H1 (cell line): ENCODE measurements around the gene GLRX. TPM values are rescaled to one million over a fixed set of nuclear protein-coding genes. Genes with fewer than 3 reads are reported as not detected.
A peak's percentile ranks its signal among the peaks of the same experiment; 100 is the strongest.

Source experiments
- CTCF ChIA-PET: fragments of 300-600 bp; sonication (Branson Sonifier 250); formaldehyde crosslinking; loops from one replicate; lab custom pipeline; 2021; ENCODE audit not compliant: partially characterized antibody; lab: Charles Lee
- POLR2A ChIA-PET: fragments of 300-600 bp; sonication (Branson Sonifier 250); formaldehyde crosslinking; loops from one replicate; lab custom pipeline; 2021; ENCODE audit warnings: inconsistent platforms; ENCODE audit not compliant: partially characterized antibody; lab: Charles Lee
- DNase-seq, 2 experiments: peaks; one replicate each; pipeline versions ENCODE4 v3.0.0 to v3.0.0-alpha.2; 2010 to 2022; ENCODE audit warnings: low spot score in 2 of 2, low read depth in 1 of 2, mixed read lengths in 1 of 2
- FAIRE-seq: peaks from 2 replicates; lab custom pipeline; 2011; peaks lifted over from hg19 to GRCh38; lab: Jason Lieb, UNC
- H2AFZ ChIP-seq: 2 replicates; pipeline ENCODE4 v1.8.1; 2012; ENCODE audit warnings: low read length, inconsistent platforms
- H2AK5ac ChIP-seq: 2 replicates; pipeline ENCODE4 v1.6.1; 2013; ENCODE audit warnings: low read depth, low read length
- H2BK120ac ChIP-seq: replicated peaks from 2 replicates; pipeline ENCODE3; 2013; ENCODE audit warnings: low read depth, low read length, inconsistent platforms
- H2BK12ac ChIP-seq: 2 replicates; pipeline ENCODE4 v1.6.1; 2013; ENCODE audit warnings: low read depth, low read length
- H2BK15ac ChIP-seq: 2 replicates; pipeline ENCODE4 v1.6.1; 2013; ENCODE audit warnings: low read length
- H2BK20ac ChIP-seq: 2 replicates; pipeline ENCODE4 v1.6.1; 2013; ENCODE audit warnings: low read length
- H2BK5ac ChIP-seq: 2 replicates; pipeline ENCODE4 v1.6.1; 2013; ENCODE audit warnings: low read depth, low read length
- H3K14ac ChIP-seq: 2 replicates; pipeline ENCODE4 v1.6.1; 2013; ENCODE audit warnings: inconsistent platforms; ENCODE audit not compliant: insufficient read length
- H3K18ac ChIP-seq: 2 replicates; pipeline ENCODE4 v1.6.1; 2013; ENCODE audit warnings: low read length; ENCODE audit errors: extremely low read depth
- H3K23ac ChIP-seq: 2 replicates; pipeline ENCODE4 v1.6.1; 2013; ENCODE audit warnings: inconsistent platforms; ENCODE audit not compliant: insufficient read length
- H3K23me2 ChIP-seq: 2 replicates; pipeline ENCODE4 v1.6.1; 2013; ENCODE audit warnings: low read depth, low read length
- H3K27ac ChIP-seq: 2 replicates; pipeline ENCODE4 v1.6.1; 2011; ENCODE audit warnings: low read depth, low read length, inconsistent platforms
- H3K27me3 ChIP-seq, 4 experiments: replicated peaks in 1 of 4; 1 replicate in 1 of 4; 2 replicates in 3 of 4; pipeline versions ENCODE4 v1.6.1 to v1.8.1; 2011 to 2013; ENCODE audit warnings: low read length in 3 of 4, mild to moderate bottlenecking in 3 of 4, inconsistent platforms in 2 of 4, mixed read lengths in 2 of 4, moderate library complexity in 1 of 4; ENCODE audit not compliant: control insufficient read depth in 3 of 4, insufficient read depth in 3 of 4; ENCODE audit errors: extremely low read depth in 1 of 4
- H3K36me3 ChIP-seq, 4 experiments: 2 replicates each; pipeline versions ENCODE4 v1.6.1 to v1.8.1; 2011 to 2013; ENCODE audit warnings: mild to moderate bottlenecking in 4 of 4, low read length in 3 of 4, moderate library complexity in 2 of 4, control low read depth in 1 of 4, inconsistent platforms in 1 of 4; ENCODE audit not compliant: insufficient read depth in 4 of 4, control insufficient read depth in 2 of 4
- H3K4ac ChIP-seq: replicated peaks from 2 replicates; pipeline ENCODE3; 2013; ENCODE audit warnings: low read length, low read depth, mixed read lengths, inconsistent platforms; ENCODE audit not compliant: insufficient read length
- H3K4me1 ChIP-seq, 4 experiments: replicated peaks in 1 of 4; 1 replicate in 1 of 4; 2 replicates in 3 of 4; pipeline versions ENCODE4 v1.6.1 to v1.8.1; 2011 to 2013; ENCODE audit warnings: low read length in 3 of 4, inconsistent platforms in 2 of 4, mixed read lengths in 1 of 4; ENCODE audit not compliant: insufficient read depth in 4 of 4, control insufficient read depth in 3 of 4
- H3K4me2 ChIP-seq, 2 experiments: 2 replicates each; pipeline versions ENCODE4 v1.6.1 to v1.8.1; 2011 to 2013; ENCODE audit warnings: low read depth in 2 of 2, low read length in 2 of 2, control low read depth in 1 of 2, inconsistent platforms in 1 of 2, mild to moderate bottlenecking in 1 of 2; ENCODE audit not compliant: insufficient read depth in 1 of 2
- H3K4me3 ChIP-seq, 4 experiments: fragments of 200-600, 300-600 bp in 1 of 4; sonication (generic), shearing (Covaris generic), sonication (Bioruptor Twin) in 1 of 4; 2 replicates each; pipeline versions ENCODE4 v1.5.1 to v1.8.1; 2011 to 2016; ENCODE audit warnings: low read length in 4 of 4, low read depth in 3 of 4, control low read depth in 2 of 4, inconsistent platforms in 2 of 4, mild to moderate bottlenecking in 2 of 4, mixed read lengths in 1 of 4, moderate library complexity in 1 of 4; ENCODE audit not compliant: insufficient read depth in 2 of 4; ENCODE audit errors: extremely low read depth in 1 of 4
- H3K56ac ChIP-seq: replicated peaks from 2 replicates; pipeline ENCODE3; 2013; ENCODE audit warnings: low read depth, mild to moderate bottlenecking, mixed read lengths, low read length, inconsistent platforms; ENCODE audit not compliant: insufficient read length
- H3K79me1 ChIP-seq: 2 replicates; pipeline ENCODE4 v1.6.1; 2013; ENCODE audit warnings: low read depth, low read length, control low read depth
- H3K79me2 ChIP-seq, 2 experiments: 2 replicates each; pipeline versions ENCODE4 v1.6.1 to v1.8.1; 2012 to 2013; ENCODE audit warnings: low read length in 2 of 2, mild to moderate bottlenecking in 2 of 2, inconsistent platforms in 1 of 2; ENCODE audit not compliant: insufficient read depth in 2 of 2, control insufficient read depth in 1 of 2
- H3K9ac ChIP-seq, 4 experiments: replicated peaks in 1 of 4; 1 replicate in 1 of 4; 2 replicates in 3 of 4; pipeline versions ENCODE4 v1.6.1 to v1.8.1; 2011 to 2013; ENCODE audit warnings: low read depth in 3 of 4, low read length in 3 of 4, control low read depth in 2 of 4, mild to moderate bottlenecking in 2 of 4, moderate library complexity in 2 of 4, inconsistent platforms in 1 of 4; ENCODE audit errors: extremely low read depth in 1 of 4
- H3K9me3 ChIP-seq, 2 experiments: 2 replicates each; pipeline versions ENCODE4 v1.6.1 to v1.8.1; 2012 to 2013; ENCODE audit warnings: mild to moderate bottlenecking in 2 of 2, moderate library complexity in 2 of 2, control low read depth in 1 of 2, inconsistent platforms in 1 of 2, low read depth in 1 of 2, low read length in 1 of 2, mixed read lengths in 1 of 2; ENCODE audit not compliant: insufficient read depth in 2 of 2
- H4K20me1 ChIP-seq, 2 experiments: replicated peaks in 1 of 2; 2 replicates each; pipeline versions ENCODE3 to v1.8.1; 2011 to 2013; ENCODE audit warnings: inconsistent platforms in 2 of 2, low read length in 2 of 2, mild to moderate bottlenecking in 1 of 2; ENCODE audit not compliant: insufficient read depth in 2 of 2, control insufficient read depth in 1 of 2
- H4K5ac ChIP-seq: 2 replicates; pipeline ENCODE4 v1.6.1; 2013; ENCODE audit warnings: low read length, low read depth, mixed read lengths, inconsistent platforms; ENCODE audit not compliant: insufficient read length
- H4K8ac ChIP-seq: 2 replicates; pipeline ENCODE4 v1.8.0; 2013; ENCODE audit warnings: mild to moderate bottlenecking, moderate library complexity, low read length, inconsistent platforms; ENCODE audit not compliant: insufficient read depth; ENCODE audit errors: extremely low read depth
- H4K91ac ChIP-seq: replicated peaks from 2 replicates; pipeline ENCODE3; 2013; ENCODE audit warnings: low read length, mixed read lengths, inconsistent platforms; ENCODE audit not compliant: insufficient read length
- BRCA1 ChIP-seq: IDR thresholded peaks from 2 replicates; pipeline ENCODE4 v1.6.1; 2012; ENCODE audit warnings: low read depth, low read length, improper control_type of control experiment
- RAD21 ChIP-seq, 2 experiments: IDR thresholded peaks in 1 of 2; conservative IDR thresholded peaks in 1 of 2; 2 replicates each; pipeline ENCODE4 v1.6.1; 2011; ENCODE audit warnings: low read depth in 2 of 2, low read length in 2 of 2, improper control_type of control experiment in 1 of 2, inconsistent platforms in 1 of 2, mild to moderate bottlenecking in 1 of 2, moderate library complexity in 1 of 2
- TAF1 ChIP-seq: IDR thresholded peaks from 2 replicates; pipeline ENCODE4 v1.6.1; 2011; ENCODE audit warnings: mild to moderate bottlenecking, low read depth, low read length
- WGBS, 2 experiments: shearing (Covaris generic) in 1 of 2; methylation state at CpG; one replicate each; pipeline versions ENCODE4 v1.1.6 to v1.1.7; 2013 to 2015; ENCODE audit warnings: low lambda C conversion rate in 2 of 2, mixed read lengths in 2 of 2, inconsistent platforms in 1 of 2, low coverage in 1 of 2, missing lambda C conversion rate in 1 of 2; ENCODE audit not compliant: insufficient replicate concordance in 2 of 2, insufficient coverage in 1 of 2, insufficient read length in 1 of 2; ENCODE audit errors: extremely low coverage in 1 of 2, missing lambda C conversion rate in 1 of 2; 5-methylcytosine and 5-hydroxymethylcytosine counted together
- polyA plus RNA-seq, 7 experiments: library from polyadenylated mRNA; depleted of rRNA in 3 of 7; stranded (reverse) in 5 of 7; unstranded in 2 of 7; fragments of >200 nt in 5 of 7; fragments of 200-250 nt in 2 of 7; gene quantifications; 1 replicate in 5 of 7; 2 replicates in 1 of 7; 4 replicates in 1 of 7; pipeline versions ENCODE4 v1.2.1 to v1.2.3, GENCODE V29; 2011 to 2013; ENCODE audit warnings: missing spikeins in 2 of 7, mixed read lengths in 2 of 7
- total RNA-seq: library from RNA; stranded (reverse); fragmentation: NEBNext Ultra II Directional; extraction: Animal tissue kit (Norgen Biotek cat#: 25700); gene quantifications from 2 replicates; pipeline ENCODE4 v1.2.1, GENCODE V29; 2021

The GLRX gene
- total and polyA plus RNA-seq, 2 of the 8 experiments (the other 6 are each of a cell fraction or from before 2014, with no cell fraction given): 22.9 to 31.2 TPM

- no peaks in the 10 kb centered on the region for H4K20me1 ChIP-seq
- no peak overlapping the region for H4K8ac ChIP-seq
- no peak overlapping the region; the same call in 1 of the 2 replicates for H2BK12ac ChIP-seq
- no peak overlapping the region for H2BK120ac ChIP-seq
- CTCF ChIA-PET: interaction anchor here (0.6 to 2.9 kb wide), 8 partner anchors 8 to 199 kb away, joined by 3 to 23 read pairs (median 4); no protein-coding TSS in a partner anchor
- H3K56ac ChIP-seq: no peak overlapping the region
- no peak overlapping the region for H4K5ac ChIP-seq
- no peaks in the 10 kb centered on the region for H3K23me2 ChIP-seq
- no peaks in the 10 kb centered on the region for H3K27me3 ChIP-seq
- H3K4me3 ChIP-seq: no peak overlapping the region
- no peak overlapping the region; the same call in 1 of the 2 replicates for H3K18ac ChIP-seq
- H3K4me2 ChIP-seq: no peak overlapping the region
- no peak overlapping the region for H4K91ac ChIP-seq
- H3K14ac ChIP-seq: no peak overlapping the region
- POLR2A ChIA-PET: no interaction called here
- no peaks in the 10 kb centered on the region for H3K79me2 ChIP-seq
- H2BK20ac ChIP-seq: no peak overlapping the region
- TF ChIP-seq RAD21 (IDR thresholded peaks at IDR 0.05 in 1 of 2, conservative IDR thresholded peaks at IDR 0.05 in 1 of 2; ENCODE audit: low read depth in 2 of 2, low read length in 2 of 2) (peak in 1 of 2 experiments; percentile 31; a peak in 1 of 4 replicates), BRCA1 (no peak), TAF1 (no peak)
- H2BK15ac ChIP-seq: no peak overlapping the region
- H2AK5ac ChIP-seq: no peak overlapping the region
- no peak for FAIRE-seq
- no peaks in the 10 kb centered on the region for H3K9me3 ChIP-seq
- H3K36me3 ChIP-seq: no peaks in the 10 kb centered on the region
- H3K4ac ChIP-seq: no peak overlapping the region
- no peak for DNase-seq
- H3K23ac ChIP-seq: no peak overlapping the region
- 88% methylated on average over 11 of the region's 11 CpGs; no CpG with 5 or more reads in 1 of the 2 experiments for WGBS, 2 experiments
- no peak overlapping the region for H3K9ac ChIP-seq
- no peak overlapping the region for H3K27ac ChIP-seq
- no peaks in the 10 kb centered on the region for H3K4me1 ChIP-seq
- H2BK5ac ChIP-seq: no peak overlapping the region
- H3K79me1 ChIP-seq: no peaks in the 10 kb centered on the region
- peak overlapping the region; percentile 60; the same call in 1 of the 2 replicates for H2AFZ ChIP-seq
These were observed 20.5 kb upstream of the GLRX start for GRCh38 chr5:95842854-95843544.
